ENCODE results near the gene GIPC3. TPM values are rescaled to one million over a fixed set of nuclear protein-coding genes. Genes with fewer than 3 reads are reported as not detected.

Gene GIPC3
- total RNA-seq, 1 donor: under 0.01 TPM

GRCh38 chr19:3551792-3552095 lies 33.5 kb upstream of the GIPC3 start:
- Histone ChIP-seq H3K9me3 (ENCODE audit: low read depth, low read length) (no peaks in the 10 kb centered on the region), H3K27ac (ENCODE audit: low read depth, low read length) (no peak overlapping the region), H4K20me1 (ENCODE audit: insufficient read depth, low read length) (peaks cover 23% of the 10 kb centered on the region), H3K4me3 (ENCODE audit: insufficient read depth, low read length) (no peak overlapping the region), H3K4me2 (ENCODE audit: insufficient read depth, low read length) (no peak overlapping the region), H3K4me1 (ENCODE audit: insufficient read depth, low read length) (peaks cover 12% of the 10 kb centered on the region), H3K36me3 (ENCODE audit: insufficient read depth, low read length) (peaks cover 9% of the 10 kb centered on the region), H2AFZ (ENCODE audit: low read length) (no peak overlapping the region), H3K27me3 (ENCODE audit: insufficient read depth, low read length) (no peaks in the 10 kb centered on the region), H3K79me2 (ENCODE audit: insufficient read depth, low read length) (peaks cover 52% of the 10 kb centered on the region)
- DNase-seq (ENCODE audit: insufficient read length, low spot score, missing footprints): no peak
- no peak for TF ChIP-seq CTCF (IDR thresholded peaks at IDR 0.05; ENCODE audit: extremely low read depth, low read depth, low read length)

- Histone ChIP-seq H3K79me2 (ENCODE audit: insufficient read depth, low read length) (peaks cover 49% of the 10 kb centered on the region), H3K4me3 (ENCODE audit: insufficient read depth, low read length) (no peak overlapping the region), H4K20me1 (ENCODE audit: insufficient read depth, low read length) (peaks cover 19% of the 10 kb centered on the region), H3K4me1 (ENCODE audit: insufficient read depth, low read length) (peaks cover 12% of the 10 kb centered on the region), H3K36me3 (ENCODE audit: insufficient read depth, low read length) (no peaks in the 10 kb centered on the region), H2AFZ (ENCODE audit: low read length) (no peak overlapping the region), H3K27me3 (ENCODE audit: insufficient read depth, low read length) (no peaks in the 10 kb centered on the region), H3K9me3 (ENCODE audit: low read depth, low read length) (no peaks in the 10 kb centered on the region), H3K27ac (ENCODE audit: low read depth, low read length) (no peak overlapping the region), H3K4me2 (ENCODE audit: insufficient read depth, low read length) (no peak overlapping the region)
- TF ChIP-seq CTCF (IDR thresholded peaks at IDR 0.05; ENCODE audit: extremely low read depth, low read depth, low read length): no peak
- DNase-seq (ENCODE audit: insufficient read length, low spot score, missing footprints): peak; percentile 86
Observed at GRCh38 chr19:3554254-3555083, 30.8 kb upstream of the GIPC3 start.

- no peak for TF ChIP-seq CTCF (IDR thresholded peaks at IDR 0.05; ENCODE audit: extremely low read depth, low read depth, low read length)
- Histone ChIP-seq H3K36me3 (ENCODE audit: insufficient read depth, low read length) (no peaks in the 10 kb centered on the region), H3K27ac (ENCODE audit: low read depth, low read length) (peak overlapping the region; percentile 57), H3K4me2 (ENCODE audit: insufficient read depth, low read length) (peak overlapping the region; percentile 95), H2AFZ (ENCODE audit: low read length) (no peak overlapping the region), H3K79me2 (ENCODE audit: insufficient read depth, low read length) (peaks cover 49% of the 10 kb centered on the region), H3K27me3 (ENCODE audit: insufficient read depth, low read length) (no peaks in the 10 kb centered on the region), H4K20me1 (ENCODE audit: insufficient read depth, low read length) (peaks cover 19% of the 10 kb centered on the region), H3K4me3 (ENCODE audit: insufficient read depth, low read length) (peak overlapping the region; percentile 95), H3K4me1 (ENCODE audit: insufficient read depth, low read length) (peaks cover 12% of the 10 kb centered on the region), H3K9me3 (ENCODE audit: low read depth, low read length) (no peaks in the 10 kb centered on the region)
- peak; percentile 87 for DNase-seq (ENCODE audit: insufficient read length, low spot score, missing footprints)
Observed at GRCh38 chr19:3555653-3556422, 29.4 kb upstream of the GIPC3 start.

GRCh38 chr19:3556423-3556977 lies 28.8 kb upstream of the GIPC3 start:
- peaks cover 19% of the 10 kb centered on the region for H4K20me1 ChIP-seq (ENCODE audit: insufficient read depth, low read length)
- H3K27me3 ChIP-seq (ENCODE audit: insufficient read depth, low read length): no peaks in the 10 kb centered on the region
- H3K27ac ChIP-seq (ENCODE audit: low read depth, low read length): peak overlapping the region; percentile 57
- H3K4me3 ChIP-seq (ENCODE audit: insufficient read depth, low read length): peak overlapping the region; percentile 95
- no peak for TF ChIP-seq CTCF (IDR thresholded peaks at IDR 0.05; ENCODE audit: extremely low read depth, low read depth, low read length)
- H3K9me3 ChIP-seq (ENCODE audit: low read depth, low read length): no peaks in the 10 kb centered on the region
- H3K4me1 ChIP-seq (ENCODE audit: insufficient read depth, low read length): peaks cover 12% of the 10 kb centered on the region
- peak; percentile 84 for DNase-seq (ENCODE audit: insufficient read length, low spot score, missing footprints)
- H3K79me2 ChIP-seq (ENCODE audit: insufficient read depth, low read length): peaks cover 47% of the 10 kb centered on the region
- H3K4me2 ChIP-seq (ENCODE audit: insufficient read depth, low read length): peak overlapping the region; percentile 95
- no peaks in the 10 kb centered on the region for H3K36me3 ChIP-seq (ENCODE audit: insufficient read depth, low read length)
- H2AFZ ChIP-seq (ENCODE audit: low read length): peak overlapping the region; percentile 62
